HepG2 (cell line): ENCODE data around the gene SSC5D. TPM values are rescaled to one million over a fixed set of nuclear protein-coding genes. Genes with fewer than 3 reads are reported as not detected.

Experiments
- ATAC-seq: fragments of 200-7000 bp; cut with Tn5 transposase; 3 replicates; pipeline ENCODE4 v1.9.1; 2020; ENCODE audit warnings: mild to moderate bottlenecking, moderate library complexity
- BruUV-seq: library from RNA; stranded (reverse); fragments of 400-500 nt; replicated peaks from 2 replicates; lab custom pipeline; 2021; lab: Mats Ljungman, UMichigan
- CTCF ChIA-PET: fragments of 300-600 bp; formaldehyde crosslinking; extraction: SDS; loops from one replicate; lab custom pipeline; 2021; ENCODE audit warnings: low total read pairs, inconsistent platforms, low intra/inter-chr PET ratio; lab: Yijun Ruan, JAX
- POLR2A ChIA-PET: fragments of 350-600 bp; sonication (Branson Sonifier 250); formaldehyde crosslinking; loops from one replicate; lab custom pipeline; 2020; ENCODE audit warnings: antibody characterized with exemption, inconsistent platforms; lab: Yijun Ruan, JAX
- DNase-seq: peaks from one replicate; pipeline ENCODE4 v3.0.0-alpha.2; 2015; ENCODE audit warnings: low spot score
- FAIRE-seq: peaks from 3 replicates; lab custom pipeline; 2011; peaks lifted over from hg19 to GRCh38; lab: Jason Lieb, UNC
- H2AFZ ChIP-seq: one replicate; pipeline ENCODE4 v1.6.1; 2011; ENCODE audit warnings: low read length, inconsistent platforms
- H3K27ac ChIP-seq: fragments of 300-600 bp; 3 replicates; pipeline ENCODE4 v1.8.0; 2011; ENCODE audit warnings: mixed run types, mild to moderate bottlenecking, mixed read lengths, low read length, inconsistent platforms; ENCODE audit not compliant: insufficient read depth; ENCODE audit errors: extremely low read length
- H3K27me3 ChIP-seq, 2 experiments: fragments of 200-600 bp in 1 of 2; 2 replicates in 1 of 2; 3 replicates in 1 of 2; pipeline versions ENCODE4 v1.6.0 to v1.8.0; 2011; ENCODE audit warnings: low read length in 2 of 2, mild to moderate bottlenecking in 2 of 2, moderate library complexity in 2 of 2, inconsistent platforms in 1 of 2; ENCODE audit not compliant: insufficient read depth in 2 of 2, control insufficient read depth in 1 of 2
- H3K36me3 ChIP-seq, 2 experiments: fragments of 200-600 bp in 1 of 2; replicated peaks in 1 of 2; 2 replicates in 1 of 2; 3 replicates in 1 of 2; pipeline versions ENCODE4 v1.5.1 to v1.8.0; 2011; ENCODE audit warnings: low read length in 2 of 2, inconsistent platforms in 1 of 2; ENCODE audit not compliant: insufficient read depth in 2 of 2, control insufficient read depth in 1 of 2
- H3K4me1 ChIP-seq: 2 replicates; pipeline ENCODE4 v1.5.1; 2012; ENCODE audit warnings: low read length, inconsistent platforms; ENCODE audit not compliant: insufficient read depth
- H3K4me2 ChIP-seq: 2 replicates; pipeline ENCODE4 v1.6.0; 2011; ENCODE audit warnings: low read depth, low read length, inconsistent platforms
- H3K4me3 ChIP-seq, 3 experiments: fragments of 200-600 bp in 1 of 3; sonication (generic), shearing (Covaris generic) in 1 of 3; replicated peaks in 1 of 3; 2 replicates each; pipeline ENCODE4 v1.5.1; 2011 to 2016; ENCODE audit warnings: low read length in 3 of 3, inconsistent platforms in 2 of 3, low read depth in 2 of 3, mild to moderate bottlenecking in 2 of 3, control low read depth in 1 of 3, mixed read lengths in 1 of 3; ENCODE audit not compliant: insufficient read depth in 1 of 3
- H3K79me2 ChIP-seq: one replicate; pipeline ENCODE4 v1.6.1; 2011; ENCODE audit warnings: low read length, inconsistent platforms; ENCODE audit not compliant: insufficient read depth
- H3K9ac ChIP-seq: 2 replicates; pipeline ENCODE4 v1.6.0; 2011; ENCODE audit warnings: mild to moderate bottlenecking, low read depth, low read length, inconsistent platforms; ENCODE audit not compliant: insufficient read depth
- H3K9me3 ChIP-seq: 2 replicates; pipeline ENCODE4 v1.5.1; 2012; ENCODE audit warnings: mild to moderate bottlenecking, low read length
- H4K20me1 ChIP-seq: 2 replicates; pipeline ENCODE4 v1.6.0; 2011; ENCODE audit warnings: inconsistent platforms, mild to moderate bottlenecking, low read length, moderate library complexity; ENCODE audit not compliant: insufficient read depth
- KDM4B ChIP-seq: sonication (generic); formaldehyde crosslinking; IDR thresholded peaks from 2 replicates; pipeline ENCODE4 v1.4.0; 2020; ENCODE audit warnings: missing genetic modification reagents
- RBFOX2 ChIP-seq: fragments of 200-400 bp; formaldehyde crosslinking; IDR thresholded peaks from 2 replicates; pipeline ENCODE4 v1.6.1; 2017; ENCODE audit warnings: low read depth, mild to moderate bottlenecking, low read length
- RFXAP ChIP-seq: sonication (generic); formaldehyde crosslinking; IDR thresholded peaks from 2 replicates; pipeline ENCODE4 v1.4.0; 2020; ENCODE audit warnings: missing genetic modification reagents, borderline replicate concordance
- XBP1 ChIP-seq: sonication (generic); formaldehyde crosslinking; IDR thresholded peaks from 2 replicates; pipeline ENCODE4 v1.5.0; 2020; ENCODE audit warnings: missing genetic modification reagents
- ZNF550 ChIP-seq: sonication (generic); formaldehyde crosslinking; IDR thresholded peaks from 2 replicates; pipeline ENCODE4 v1.4.0; 2020; ENCODE audit warnings: mild to moderate bottlenecking, missing genetic modification reagents, borderline replicate concordance
- ZNF556 ChIP-seq: sonication (generic); formaldehyde crosslinking; IDR thresholded peaks from 2 replicates; pipeline ENCODE4 v1.4.0; 2020; ENCODE audit warnings: mild to moderate bottlenecking, missing genetic modification reagents, borderline replicate concordance
- ZNF619 ChIP-seq: sonication (generic); formaldehyde crosslinking; IDR thresholded peaks from 2 replicates; pipeline ENCODE4 v1.4.0; 2020; ENCODE audit warnings: mild to moderate bottlenecking, missing genetic modification reagents
- ZNF672 ChIP-seq: sonication (generic); formaldehyde crosslinking; IDR thresholded peaks from 2 replicates; pipeline ENCODE4 v1.8.1; 2022; ENCODE audit warnings: missing genetic modification reagents
- ZNF724P ChIP-seq: sonication (generic); formaldehyde crosslinking; IDR thresholded peaks from 2 replicates; pipeline ENCODE4 v1.8.0; 2022; ENCODE audit warnings: missing genetic modification reagents, borderline replicate concordance
- ZNF883 ChIP-seq: sonication (generic); formaldehyde crosslinking; IDR thresholded peaks from 2 replicates; pipeline ENCODE4 v1.5.1; 2020; ENCODE audit warnings: mild to moderate bottlenecking, missing genetic modification reagents; ENCODE audit errors: not compliant biosample characterization
- ZSCAN31 ChIP-seq: sonication (generic); formaldehyde crosslinking; IDR thresholded peaks from 2 replicates; pipeline ENCODE4 v1.5.0; 2020; ENCODE audit warnings: low read depth, mild to moderate bottlenecking, missing genetic modification reagents
- WGBS: methylation state at CpG from one replicate; pipeline ENCODE4 v1.1.6; 2017; ENCODE audit warnings: low lambda C conversion rate; 5-methylcytosine and 5-hydroxymethylcytosine counted together
- in situ Hi-C: cut with HindIII; loops from 2 replicates; pipeline ENCODE4 v1.10.0; 2017; ENCODE audit warnings: low pct_unique_long_range_greater_than_20kb; ENCODE audit not compliant: extremely low pct_ligation_motif_present
- intact Hi-C: fragments of 100-400 bp; cut with micrococcal nuclease; formaldehyde crosslinking; loops from one replicate; pipeline ENCODE4 v1.10.0; 2022; ENCODE audit not compliant: unreplicated experiment
- polyA plus RNA-seq, 8 experiments: library from polyadenylated mRNA; depleted of rRNA in 3 of 8; stranded (reverse) in 7 of 8; unstranded in 1 of 8; fragments of >200 nt; fragmentation: Illumina TruSeq in 4 of 8; extraction: Trizol in 4 of 8; gene quantifications; 2 replicates each; pipeline versions ENCODE4 v1.2.1 to v1.2.3, GENCODE V29; 2011 to 2016; ENCODE audit warnings: low read depth in 4 of 8, missing spikeins in 1 of 8, mixed read lengths in 1 of 8; ENCODE audit not compliant: insufficient read depth in 1 of 8
- total RNA-seq, 5 experiments: library from RNA; depleted of rRNA; stranded (reverse); fragments of >200 nt; fragmentation: Illumina TruSeq; extraction: Trizol; gene quantifications; 2 replicates each; pipeline ENCODE4 v1.2.3, GENCODE V29; 2016; ENCODE audit warnings: low read depth in 1 of 5
- TF ChIP-seq, protein P1 (sequence below): sonication (generic); formaldehyde crosslinking; IDR thresholded peaks from 2 replicates; pipeline ENCODE4 v1.4.0; 2020; ENCODE audit warnings: missing genetic modification reagents
- TF ChIP-seq, protein P2 (sequence below): sonication (generic); formaldehyde crosslinking; IDR thresholded peaks from 2 replicates; pipeline ENCODE4 v1.8.1; 2022; ENCODE audit warnings: mild to moderate bottlenecking, missing genetic modification reagents
- TF ChIP-seq, protein P3 (sequence below): sonication (generic); formaldehyde crosslinking; IDR thresholded peaks from 2 replicates; pipeline ENCODE4 v1.4.0; 2020; ENCODE audit warnings: mild to moderate bottlenecking, missing genetic modification reagents
- TF ChIP-seq, protein P4 (sequence below): sonication (generic); formaldehyde crosslinking; IDR thresholded peaks from 2 replicates; pipeline ENCODE4 v1.9.0; 2022; ENCODE audit warnings: missing genetic modification reagents, mild to moderate bottlenecking, borderline replicate concordance

SSC5D gene
- total and polyA plus RNA-seq, 2 of the 13 experiments (the other 11 are each of a cell fraction or from before 2014, with no cell fraction given) = not detected

DNA sequence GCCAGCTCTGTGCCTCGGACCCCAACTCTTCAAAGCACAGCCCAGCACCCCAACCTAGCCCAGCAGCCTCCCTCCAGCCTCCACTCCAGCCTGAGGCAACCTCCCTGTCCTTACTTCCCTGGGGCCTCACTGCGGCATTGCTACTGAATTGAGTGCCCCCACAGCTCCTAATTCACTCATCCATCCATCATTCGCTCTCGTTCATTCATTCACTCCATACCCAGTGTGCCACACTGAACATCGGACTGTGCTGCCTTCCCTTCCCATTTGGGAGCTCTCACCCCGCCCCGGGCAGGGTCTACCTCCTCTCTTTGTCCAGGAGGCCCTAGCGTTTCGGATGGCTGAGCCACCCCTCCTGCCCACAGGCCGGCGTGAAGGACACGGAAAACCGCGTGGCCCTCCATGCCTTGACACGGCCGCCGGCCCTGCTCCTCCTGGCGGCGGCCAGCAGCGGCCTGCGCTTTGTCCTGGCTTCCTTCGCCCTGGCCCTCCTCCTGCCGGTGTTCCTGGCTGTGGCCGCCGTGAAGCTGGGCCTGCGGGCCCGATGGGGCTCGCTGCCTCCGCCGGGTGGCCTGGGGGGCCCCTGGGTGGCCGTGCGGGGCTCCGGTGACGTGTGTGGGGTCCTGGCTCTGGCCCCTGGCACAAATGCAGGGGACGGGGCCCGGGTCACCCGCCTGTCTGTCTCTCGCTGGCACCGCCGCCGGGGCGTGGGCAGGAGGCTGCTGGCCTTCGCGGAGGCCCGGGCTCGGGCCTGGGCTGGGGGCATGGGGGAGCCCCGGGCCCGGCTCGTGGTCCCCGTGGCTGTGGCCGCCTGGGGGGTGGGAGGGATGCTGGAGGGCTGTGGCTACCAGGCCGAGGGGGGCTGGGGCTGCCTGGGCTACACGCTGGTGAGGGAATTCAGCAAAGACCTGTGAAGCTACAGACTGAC is 1.9 kb upstream of the SSC5D start:
- peak overlapping the region; percentile 91 for H3K4me2 ChIP-seq
- no TSS peak for BruUV-seq
- no peaks in the 10 kb centered on the region for H3K36me3 ChIP-seq
- H3K9ac ChIP-seq = no peak overlapping the region; the same call in 1 of the 2 replicates
- no peak for ATAC-seq
- TF ChIP-seq ZNF556 (CRISPR knock-in tag) = no peak
- TF ChIP-seq, protein P1, sequence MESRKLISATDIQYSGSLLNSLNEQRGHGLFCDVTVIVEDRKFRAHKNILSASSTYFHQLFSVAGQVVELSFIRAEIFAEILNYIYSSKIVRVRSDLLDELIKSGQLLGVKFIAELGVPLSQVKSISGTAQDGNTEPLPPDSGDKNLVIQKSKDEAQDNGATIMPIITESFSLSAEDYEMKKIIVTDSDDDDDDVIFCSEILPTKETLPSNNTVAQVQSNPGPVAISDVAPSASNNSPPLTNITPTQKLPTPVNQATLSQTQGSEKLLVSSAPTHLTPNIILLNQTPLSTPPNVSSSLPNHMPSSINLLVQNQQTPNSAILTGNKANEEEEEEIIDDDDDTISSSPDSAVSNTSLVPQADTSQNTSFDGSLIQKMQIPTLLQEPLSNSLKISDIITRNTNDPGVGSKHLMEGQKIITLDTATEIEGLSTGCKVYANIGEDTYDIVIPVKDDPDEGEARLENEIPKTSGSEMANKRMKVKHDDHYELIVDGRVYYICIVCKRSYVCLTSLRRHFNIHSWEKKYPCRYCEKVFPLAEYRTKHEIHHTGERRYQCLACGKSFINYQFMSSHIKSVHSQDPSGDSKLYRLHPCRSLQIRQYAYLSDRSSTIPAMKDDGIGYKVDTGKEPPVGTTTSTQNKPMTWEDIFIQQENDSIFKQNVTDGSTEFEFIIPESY (CRISPR knock-in tag) = peak; percentile 84
- TF ChIP-seq, protein P2, sequence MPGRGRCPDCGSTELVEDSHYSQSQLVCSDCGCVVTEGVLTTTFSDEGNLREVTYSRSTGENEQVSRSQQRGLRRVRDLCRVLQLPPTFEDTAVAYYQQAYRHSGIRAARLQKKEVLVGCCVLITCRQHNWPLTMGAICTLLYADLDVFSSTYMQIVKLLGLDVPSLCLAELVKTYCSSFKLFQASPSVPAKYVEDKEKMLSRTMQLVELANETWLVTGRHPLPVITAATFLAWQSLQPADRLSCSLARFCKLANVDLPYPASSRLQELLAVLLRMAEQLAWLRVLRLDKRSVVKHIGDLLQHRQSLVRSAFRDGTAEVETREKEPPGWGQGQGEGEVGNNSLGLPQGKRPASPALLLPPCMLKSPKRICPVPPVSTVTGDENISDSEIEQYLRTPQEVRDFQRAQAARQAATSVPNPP (CRISPR knock-in tag) = no peak
- TF ChIP-seq ZNF883 (CRISPR knock-in tag) = no peak
- no peak for TF ChIP-seq XBP1 (CRISPR knock-in tag)
- TF ChIP-seq ZNF550 (CRISPR knock-in tag) = no peak
- no peak for TF ChIP-seq ZSCAN31 (CRISPR knock-in tag)
- 0 out of 2 replicates have a peak, but pooled peaks have one; percentile 27 for TF ChIP-seq RBFOX2
- TF ChIP-seq ZNF619 (CRISPR knock-in tag) = no peak
- TF ChIP-seq ZNF724P (CRISPR knock-in tag) = no peak
- TF ChIP-seq RFXAP = no peak
- TF ChIP-seq ZNF672 (CRISPR knock-in tag) = no peak
- TF ChIP-seq, protein P3, sequence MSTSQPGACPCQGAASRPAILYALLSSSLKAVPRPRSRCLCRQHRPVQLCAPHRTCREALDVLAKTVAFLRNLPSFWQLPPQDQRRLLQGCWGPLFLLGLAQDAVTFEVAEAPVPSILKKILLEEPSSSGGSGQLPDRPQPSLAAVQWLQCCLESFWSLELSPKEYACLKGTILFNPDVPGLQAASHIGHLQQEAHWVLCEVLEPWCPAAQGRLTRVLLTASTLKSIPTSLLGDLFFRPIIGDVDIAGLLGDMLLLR (CRISPR knock-in tag) = no peak
- TF ChIP-seq KDM4B = no peak
- TF ChIP-seq, protein P4, sequence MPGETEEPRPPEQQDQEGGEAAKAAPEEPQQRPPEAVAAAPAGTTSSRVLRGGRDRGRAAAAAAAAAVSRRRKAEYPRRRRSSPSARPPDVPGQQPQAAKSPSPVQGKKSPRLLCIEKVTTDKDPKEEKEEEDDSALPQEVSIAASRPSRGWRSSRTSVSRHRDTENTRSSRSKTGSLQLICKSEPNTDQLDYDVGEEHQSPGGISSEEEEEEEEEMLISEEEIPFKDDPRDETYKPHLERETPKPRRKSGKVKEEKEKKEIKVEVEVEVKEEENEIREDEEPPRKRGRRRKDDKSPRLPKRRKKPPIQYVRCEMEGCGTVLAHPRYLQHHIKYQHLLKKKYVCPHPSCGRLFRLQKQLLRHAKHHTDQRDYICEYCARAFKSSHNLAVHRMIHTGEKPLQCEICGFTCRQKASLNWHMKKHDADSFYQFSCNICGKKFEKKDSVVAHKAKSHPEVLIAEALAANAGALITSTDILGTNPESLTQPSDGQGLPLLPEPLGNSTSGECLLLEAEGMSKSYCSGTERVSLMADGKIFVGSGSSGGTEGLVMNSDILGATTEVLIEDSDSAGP (CRISPR knock-in tag) = peak; percentile 3; the same call in 1 of the 2 replicates
- ChIA-PET POLR2A (interaction anchor here (1.2 to 4.3 kb wide), 5 partner anchors 8 to 120 kb away, joined by 3 to 44 read pairs (median 4); partner anchors contain the start of genes ISOC2 and ZNF628), CTCF (no interaction called here)
- H3K9me3 ChIP-seq = no peaks in the 10 kb centered on the region
- in situ Hi-C loops = no loop called here
- H3K27me3 ChIP-seq = peaks cover 7 to 18% of the 10 kb centered on the region in 2 experiments
- H3K79me2 ChIP-seq = no peaks in the 10 kb centered on the region
- intact Hi-C loops = no loop called here
- no peak overlapping the region for H3K27ac ChIP-seq
- H3K4me3 ChIP-seq = peak overlapping the region in 2 of 3 experiments; percentile 69 to 79; a peak in 3 of 6 replicates
- FAIRE-seq = no peak
- no peaks in the 10 kb centered on the region for H4K20me1 ChIP-seq
- H2AFZ ChIP-seq = no peak overlapping the region
- H3K4me1 ChIP-seq = peaks cover 33% of the 10 kb centered on the region
- DNase-seq = no peak
- 93% methylated on average over 16 of the region's 53 CpGs for WGBS
